WI38 (cell line): Measurements from ENCODE around the gene FAM222A.
A peak's percentile ranks its signal among the peaks of the same experiment; 100 is the strongest.

Experiments used
- H3K4me3 ChIP-seq: 2 replicates; pipeline ENCODE4 v1.5.1; 2011; ENCODE audit warnings: low read depth, mild to moderate bottlenecking, control low read depth, low read length
- TF ChIP-seq, protein P1 (sequence below): IDR thresholded peaks from 2 replicates; pipeline ENCODE4 v1.5.1; 2012; ENCODE audit warnings: low read depth, mild to moderate bottlenecking, control low read depth, low read length

The FAM222A gene

DNA sequence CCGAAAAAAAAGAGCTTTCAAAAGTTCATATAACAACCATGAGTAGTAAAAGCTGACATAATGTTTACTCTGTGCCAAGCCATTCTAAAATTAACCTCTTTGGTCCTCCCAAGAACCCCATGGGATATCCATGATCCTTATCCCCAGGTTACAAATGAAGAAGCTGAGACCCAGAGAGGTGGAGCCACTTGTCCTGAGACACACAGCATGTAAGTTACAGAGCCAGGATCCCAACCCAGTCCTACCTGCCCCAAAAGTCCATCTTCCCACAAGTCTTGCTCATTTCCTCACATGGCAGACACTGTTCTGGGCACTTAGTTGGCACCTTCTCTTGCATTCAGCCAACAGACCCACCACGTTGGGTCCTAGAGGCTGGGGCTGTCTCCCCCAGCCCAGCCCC, 82.4 kb downstream of the FAM222A start:
- TF ChIP-seq, protein P1, sequence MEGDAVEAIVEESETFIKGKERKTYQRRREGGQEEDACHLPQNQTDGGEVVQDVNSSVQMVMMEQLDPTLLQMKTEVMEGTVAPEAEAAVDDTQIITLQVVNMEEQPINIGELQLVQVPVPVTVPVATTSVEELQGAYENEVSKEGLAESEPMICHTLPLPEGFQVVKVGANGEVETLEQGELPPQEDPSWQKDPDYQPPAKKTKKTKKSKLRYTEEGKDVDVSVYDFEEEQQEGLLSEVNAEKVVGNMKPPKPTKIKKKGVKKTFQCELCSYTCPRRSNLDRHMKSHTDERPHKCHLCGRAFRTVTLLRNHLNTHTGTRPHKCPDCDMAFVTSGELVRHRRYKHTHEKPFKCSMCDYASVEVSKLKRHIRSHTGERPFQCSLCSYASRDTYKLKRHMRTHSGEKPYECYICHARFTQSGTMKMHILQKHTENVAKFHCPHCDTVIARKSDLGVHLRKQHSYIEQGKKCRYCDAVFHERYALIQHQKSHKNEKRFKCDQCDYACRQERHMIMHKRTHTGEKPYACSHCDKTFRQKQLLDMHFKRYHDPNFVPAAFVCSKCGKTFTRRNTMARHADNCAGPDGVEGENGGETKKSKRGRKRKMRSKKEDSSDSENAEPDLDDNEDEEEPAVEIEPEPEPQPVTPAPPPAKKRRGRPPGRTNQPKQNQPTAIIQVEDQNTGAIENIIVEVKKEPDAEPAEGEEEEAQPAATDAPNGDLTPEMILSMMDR = no peak
- H3K4me3 ChIP-seq = no peak overlapping the region

DNA sequence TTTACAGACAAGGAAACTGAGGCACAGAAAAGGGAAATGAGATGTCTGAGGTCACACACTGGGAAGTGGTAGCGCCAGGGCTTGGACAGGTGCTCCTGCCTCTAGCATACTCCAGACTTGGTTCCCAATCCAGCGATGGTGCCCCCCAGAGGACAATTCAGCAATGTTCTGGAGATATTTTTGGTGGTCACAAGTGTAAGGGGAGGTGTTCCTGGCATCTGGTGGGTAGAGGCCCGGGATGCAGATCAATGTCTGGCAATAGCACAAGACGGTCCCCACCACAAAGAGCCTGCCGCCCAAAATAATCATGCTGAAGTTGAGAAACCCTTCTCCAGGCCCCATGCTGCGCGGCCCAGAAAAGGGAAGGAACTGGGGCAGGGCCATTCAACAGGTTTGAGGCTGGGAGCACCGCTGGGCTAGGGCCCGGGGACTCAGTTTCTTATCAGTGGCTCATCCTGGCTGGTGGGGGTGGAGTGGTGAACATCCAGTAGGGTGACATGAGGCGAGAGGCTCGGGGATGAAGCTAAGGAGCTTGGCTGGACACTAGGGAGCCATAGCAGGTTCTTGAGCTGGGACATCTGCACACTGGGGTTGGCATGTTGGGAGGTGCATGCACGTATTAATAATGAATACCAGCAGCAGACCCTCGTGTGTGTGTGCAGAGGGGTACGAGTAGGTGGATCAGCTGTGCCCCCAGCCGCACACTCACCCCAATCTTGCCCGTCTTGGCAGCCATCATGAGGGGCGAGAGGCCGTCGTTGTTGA, 84.5 kb downstream of the FAM222A start:
- TF ChIP-seq, protein P1 = no peak
- H3K4me3 ChIP-seq = no peak overlapping the region

DNA sequence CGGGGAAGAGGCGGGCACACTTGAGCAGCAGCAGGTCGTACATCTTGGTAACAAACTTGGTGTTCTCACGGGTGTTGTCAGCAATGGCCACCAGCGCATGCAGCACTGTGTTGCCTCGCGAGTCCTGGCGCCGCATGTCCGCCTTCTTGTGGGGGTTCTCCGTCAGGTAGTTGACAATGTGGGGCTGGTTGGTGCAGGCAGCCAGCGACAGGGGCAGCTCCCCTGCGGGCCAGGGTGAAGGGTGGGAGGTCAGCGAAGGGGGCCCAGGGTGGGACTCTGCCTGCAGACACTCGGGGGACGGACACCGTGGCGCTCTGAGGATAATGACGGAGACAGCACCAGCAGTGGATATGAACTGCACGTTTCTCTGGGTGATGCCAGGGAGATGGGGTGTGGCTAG, 85.1 kb downstream of the FAM222A start:
- no peak overlapping the region for H3K4me3 ChIP-seq
- TF ChIP-seq, protein P1 = no peak

DNA sequence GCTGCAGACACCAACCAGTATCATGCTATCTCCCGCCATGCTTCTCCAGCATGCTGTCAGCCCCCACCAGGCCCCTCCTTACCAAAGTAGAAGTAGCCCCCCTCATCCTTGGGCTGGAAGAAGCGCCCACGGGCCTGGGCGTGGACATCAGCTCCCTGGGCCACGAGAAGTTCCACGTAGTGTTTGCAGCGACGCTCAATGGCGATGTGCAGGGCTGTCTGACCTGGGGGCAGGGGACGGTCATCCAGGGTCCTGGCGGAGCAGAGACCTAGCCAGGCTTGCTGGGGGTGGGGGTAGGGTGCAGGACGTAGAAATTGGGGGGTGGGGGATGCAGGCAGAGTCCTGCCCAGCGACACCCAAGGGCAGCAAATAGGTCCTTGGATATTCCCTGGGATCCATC, 86.9 kb downstream of the FAM222A start:
- H3K4me3 ChIP-seq = no peak overlapping the region
- TF ChIP-seq, protein P1 = no peak

DNA sequence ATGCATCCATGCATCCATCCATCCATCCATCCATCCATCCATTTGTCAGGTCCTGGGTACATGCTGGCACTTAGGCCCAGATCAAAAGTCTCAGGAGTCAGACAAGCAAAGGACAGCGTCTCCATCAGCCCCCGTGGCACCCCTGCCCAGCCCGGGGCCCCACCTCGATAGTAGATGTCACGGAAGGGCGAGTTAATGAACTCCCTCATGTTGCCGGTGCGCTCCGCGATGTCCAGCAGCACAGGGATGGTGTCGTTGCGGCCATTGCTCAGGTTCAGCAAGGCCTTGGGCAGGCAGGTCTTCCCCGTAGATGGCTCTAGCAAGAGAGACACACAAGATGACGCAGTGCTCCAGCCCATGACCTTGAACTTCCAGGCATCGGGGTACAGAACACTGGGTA, 89.2 kb downstream of the FAM222A start:
- H3K4me3 ChIP-seq = no peak overlapping the region
- TF ChIP-seq, protein P1 = no peak

DNA sequence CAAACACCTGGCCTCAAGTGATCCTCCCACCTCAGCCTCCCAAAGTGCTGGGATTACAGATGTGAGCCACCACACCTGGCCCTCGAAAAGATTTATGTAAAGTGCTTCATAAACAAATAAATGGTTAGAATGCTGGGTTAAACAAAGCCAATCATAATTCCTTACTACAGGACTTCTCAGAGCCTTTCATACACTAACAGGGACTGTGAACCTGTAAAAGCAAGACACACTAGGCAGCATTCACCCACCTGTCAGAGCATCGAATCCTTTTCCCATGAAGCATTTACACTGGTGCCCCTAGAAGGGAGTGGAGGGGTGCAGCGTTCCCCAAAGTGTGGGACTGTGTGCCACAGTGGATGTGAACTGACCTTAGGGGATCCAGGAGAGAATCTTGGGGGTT, 90.1 kb downstream of the FAM222A start:
- no peak overlapping the region for H3K4me3 ChIP-seq
- TF ChIP-seq, protein P1 = no peak

DNA sequence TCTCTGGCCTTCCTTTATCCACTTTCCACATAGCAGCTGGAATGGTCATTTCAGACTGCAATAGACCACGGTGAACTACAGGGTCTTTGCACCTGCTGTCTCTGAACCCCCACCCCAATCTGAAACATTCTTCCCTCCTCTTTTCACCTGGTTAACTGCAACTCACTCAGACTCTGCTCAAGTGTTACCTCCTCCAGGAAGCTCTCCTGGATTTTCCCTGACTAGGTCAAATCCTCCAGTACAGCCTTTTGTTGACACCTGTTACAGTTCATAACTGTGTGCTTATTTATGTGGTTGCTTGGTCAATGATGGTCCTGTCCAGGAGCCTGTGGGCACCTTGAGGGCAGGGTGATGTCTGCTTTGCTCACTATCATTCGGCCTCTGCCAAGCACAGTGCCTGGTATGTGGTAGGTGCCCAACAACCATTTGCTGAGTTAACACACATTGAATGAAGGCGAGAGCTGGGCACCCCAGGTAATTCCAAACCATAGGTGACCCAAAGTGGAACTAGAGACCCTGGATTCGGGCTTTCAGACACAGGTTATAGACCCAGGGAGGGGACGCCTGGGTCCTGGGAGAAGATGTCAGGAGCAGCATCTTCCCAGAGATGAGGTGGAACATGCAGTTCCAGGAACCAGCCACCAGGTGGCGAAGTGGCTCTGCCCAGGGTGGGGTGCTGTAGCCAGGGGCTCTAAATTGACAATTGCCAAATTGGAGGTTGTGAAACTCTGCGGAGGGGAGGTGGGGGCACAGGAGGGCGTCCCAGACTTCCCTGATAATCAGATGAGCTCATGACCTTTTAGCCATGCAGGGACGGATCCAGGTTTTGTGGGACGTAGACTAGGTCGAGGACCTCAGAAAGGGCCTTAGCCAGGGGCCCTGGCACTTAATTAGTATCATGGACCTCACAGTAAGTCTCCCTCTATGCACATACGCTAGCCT, 91.5 kb downstream of the FAM222A start:
- TF ChIP-seq, protein P1 = peak; percentile 99
- no peak overlapping the region for H3K4me3 ChIP-seq
